HEK293 (cell line): ENCODE results near the gene RPRD1B.

ENCODE experiments used
- MZF1 ChIP-seq: fragments of 450-650 bp; formaldehyde crosslinking; IDR thresholded peaks from 2 replicates; pipeline ENCODE4 v1.5.1; 2017; ENCODE audit warnings: missing biosample characterization, missing genetic modification characterization, borderline replicate concordance
- YY1 ChIP-seq: fragments of 450-650 bp; formaldehyde crosslinking; IDR thresholded peaks from 2 replicates; pipeline ENCODE4 v1.5.1; 2018; ENCODE audit warnings: missing biosample characterization, missing genetic modification characterization
- ZNF707 ChIP-seq: fragments of 450-650 bp; formaldehyde crosslinking; IDR thresholded peaks from 2 replicates; pipeline ENCODE4 v1.5.1; 2016; ENCODE audit warnings: missing biosample characterization, missing genetic modification characterization
- TF ChIP-seq, protein P1 (sequence below): fragments of 450-650 bp; formaldehyde crosslinking; conservative IDR thresholded peaks from 2 replicates; pipeline ENCODE4 v1.5.1; 2016; ENCODE audit warnings: low read depth, missing biosample characterization, missing genetic modification characterization

DNA sequence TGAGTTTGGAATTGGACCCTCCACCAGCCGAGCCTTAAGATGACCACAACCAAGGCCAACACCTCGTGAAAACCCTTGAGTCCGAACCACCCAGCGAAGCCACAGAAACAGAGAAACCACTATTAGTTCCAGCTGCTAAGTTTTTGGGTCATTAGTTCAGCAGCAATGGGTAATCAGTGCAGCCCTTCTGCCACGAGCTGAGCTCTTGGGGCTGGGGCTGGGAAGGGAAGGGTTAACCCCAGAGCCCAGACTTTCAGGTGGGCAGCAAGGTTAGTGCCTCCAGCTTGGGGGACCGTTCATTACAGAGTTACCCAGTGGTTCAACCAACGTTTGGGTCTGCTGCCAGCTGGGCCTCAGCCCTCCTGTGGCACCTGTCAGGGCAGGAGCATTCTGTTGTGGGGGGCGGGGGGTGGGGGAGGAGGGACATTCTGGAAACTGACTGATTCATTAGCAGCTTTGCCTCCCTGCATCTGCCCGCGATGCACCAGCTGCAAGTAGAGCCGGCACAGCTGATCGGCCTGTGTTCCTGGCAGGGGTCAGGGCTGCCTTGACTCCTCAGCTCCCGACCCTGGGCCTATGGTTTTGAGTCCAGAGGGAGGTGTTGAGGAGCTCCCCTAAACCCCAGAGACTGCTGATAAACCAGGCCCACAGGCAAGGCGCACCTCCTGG lies 78.8 kb downstream of the RPRD1B start:
- no peak for TF ChIP-seq MZF1
- TF ChIP-seq YY1, result no peak
- TF ChIP-seq ZNF707, result no peak
- TF ChIP-seq, protein P1, sequence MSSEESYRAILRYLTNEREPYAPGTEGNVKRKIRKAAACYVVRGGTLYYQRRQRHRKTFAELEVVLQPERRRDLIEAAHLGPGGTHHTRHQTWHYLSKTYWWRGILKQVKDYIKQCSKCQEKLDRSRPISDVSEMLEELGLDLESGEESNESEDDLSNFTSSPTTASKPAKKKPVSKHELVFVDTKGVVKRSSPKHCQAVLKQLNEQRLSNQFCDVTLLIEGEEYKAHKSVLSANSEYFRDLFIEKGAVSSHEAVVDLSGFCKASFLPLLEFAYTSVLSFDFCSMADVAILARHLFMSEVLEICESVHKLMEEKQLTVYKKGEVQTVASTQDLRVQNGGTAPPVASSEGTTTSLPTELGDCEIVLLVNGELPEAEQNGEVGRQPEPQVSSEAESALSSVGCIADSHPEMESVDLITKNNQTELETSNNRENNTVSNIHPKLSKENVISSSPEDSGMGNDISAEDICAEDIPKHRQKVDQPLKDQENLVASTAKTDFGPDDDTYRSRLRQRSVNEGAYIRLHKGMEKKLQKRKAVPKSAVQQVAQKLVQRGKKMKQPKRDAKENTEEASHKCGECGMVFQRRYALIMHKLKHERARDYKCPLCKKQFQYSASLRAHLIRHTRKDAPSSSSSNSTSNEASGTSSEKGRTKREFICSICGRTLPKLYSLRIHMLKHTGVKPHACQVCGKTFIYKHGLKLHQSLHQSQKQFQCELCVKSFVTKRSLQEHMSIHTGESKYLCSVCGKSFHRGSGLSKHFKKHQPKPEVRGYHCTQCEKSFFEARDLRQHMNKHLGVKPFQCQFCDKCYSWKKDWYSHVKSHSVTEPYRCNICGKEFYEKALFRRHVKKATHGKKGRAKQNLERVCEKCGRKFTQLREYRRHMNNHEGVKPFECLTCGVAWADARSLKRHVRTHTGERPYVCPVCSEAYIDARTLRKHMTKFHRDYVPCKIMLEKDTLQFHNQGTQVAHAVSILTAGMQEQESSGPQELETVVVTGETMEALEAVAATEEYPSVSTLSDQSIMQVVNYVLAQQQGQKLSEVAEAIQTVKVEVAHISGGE (tag by site-specific recombination), result no peak
